Neutrophil (primary cell): ENCODE results near the gene GPR31.
"Not testable (repeated sequence)": the region's sequence is repeated elsewhere in the genome, so short reads cannot be mapped to it uniquely, and the experiment has no call there.

ENCODE experiments used
- H3K27ac ChIP-seq: fragments of 200-600 bp; sonication (generic); 2 replicates; pipeline ENCODE4 v1.5.1; 2016; ENCODE audit warnings: mild to moderate bottlenecking, moderate library complexity
- H3K27me3 ChIP-seq: fragments of 200-600 bp; sonication (generic); 2 replicates; pipeline ENCODE4 v1.6.0; 2016; ENCODE audit warnings: mild to moderate bottlenecking
- H3K36me3 ChIP-seq: fragments of 200-600 bp; sonication (generic); 2 replicates; pipeline ENCODE4 v1.5.1; 2017
- H3K4me1 ChIP-seq, 2 experiments: fragments of 200-600 bp in 1 of 2; sonication (generic) in 1 of 2; 1 replicate in 1 of 2; 2 replicates in 1 of 2; pipeline versions ENCODE4 v1.5.1 to v1.6.1; 2013 to 2016; ENCODE audit warnings: low read depth in 1 of 2, low read length in 1 of 2, mild to moderate bottlenecking in 1 of 2, moderate library complexity in 1 of 2; ENCODE audit not compliant: control insufficient read depth in 1 of 2, insufficient read depth in 1 of 2
- H3K4me3 ChIP-seq, 2 experiments: fragments of 200-600 bp in 1 of 2; sonication (generic) in 1 of 2; 1 replicate in 1 of 2; 2 replicates in 1 of 2; pipeline ENCODE4 v1.5.1; 2013 to 2016; ENCODE audit warnings: low read depth in 1 of 2, low read length in 1 of 2, mild to moderate bottlenecking in 1 of 2, moderate library complexity in 1 of 2
- H3K9me3 ChIP-seq: fragments of 200-600 bp; sonication (generic); 2 replicates; pipeline ENCODE4 v1.5.1; 2016

GPR31 gene

DNA sequence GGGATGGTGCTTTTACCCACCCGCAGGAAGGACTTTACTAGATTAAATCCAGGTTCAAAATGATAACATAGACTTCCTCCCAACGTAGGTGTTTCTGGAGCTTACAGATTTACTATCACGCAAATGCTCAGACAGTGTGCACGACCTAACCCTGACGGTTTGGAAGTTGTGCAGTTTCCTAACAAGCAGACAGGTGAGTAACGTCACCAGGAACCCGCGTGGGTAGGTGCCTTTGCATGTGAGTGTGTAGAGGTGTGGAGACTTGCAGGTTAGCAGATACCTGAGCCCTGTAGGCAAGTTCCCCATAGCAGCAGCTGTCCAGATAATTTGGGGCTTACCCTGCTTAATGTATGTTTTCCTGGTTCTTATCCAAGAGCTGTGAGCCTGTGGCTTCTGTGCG lies 29.5 kb upstream of the GPR31 start:
- not testable (repeated sequence) for H3K27ac ChIP-seq, H3K27me3 ChIP-seq, H3K9me3 ChIP-seq, H3K36me3 ChIP-seq, H3K4me3 ChIP-seq, H3K4me1 ChIP-seq

GRCh38 chr6:167185101-167185500 lies 27.3 kb upstream of the GPR31 start:
- not testable (repeated sequence) for H3K9me3 ChIP-seq, H3K4me1 ChIP-seq, H3K4me3 ChIP-seq, H3K27ac ChIP-seq, H3K27me3 ChIP-seq, H3K36me3 ChIP-seq

DNA sequence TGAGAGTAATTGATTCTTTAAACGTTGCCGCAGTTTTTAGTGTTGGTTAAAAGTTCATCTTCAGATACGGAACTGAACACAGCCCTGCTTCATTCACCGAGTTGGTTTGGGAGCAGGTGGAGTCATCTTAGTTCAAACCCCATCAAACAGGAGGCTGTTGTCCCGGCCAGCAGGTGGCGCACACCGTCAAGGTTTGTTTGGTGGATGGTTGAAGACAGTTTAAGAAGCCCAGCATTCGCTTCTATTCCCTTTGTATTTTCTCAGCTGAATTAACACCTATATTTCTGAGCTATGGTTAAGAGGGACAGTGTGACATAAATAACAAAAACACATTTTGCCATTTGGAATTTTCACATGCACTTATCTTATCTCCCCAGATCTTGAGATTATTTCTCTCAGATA lies 25.1 kb upstream of the GPR31 start:
- H3K27ac ChIP-seq, H3K9me3 ChIP-seq, H3K4me1 ChIP-seq, H3K4me3 ChIP-seq, H3K36me3 ChIP-seq, H3K27me3 ChIP-seq: not testable (repeated sequence)

DNA sequence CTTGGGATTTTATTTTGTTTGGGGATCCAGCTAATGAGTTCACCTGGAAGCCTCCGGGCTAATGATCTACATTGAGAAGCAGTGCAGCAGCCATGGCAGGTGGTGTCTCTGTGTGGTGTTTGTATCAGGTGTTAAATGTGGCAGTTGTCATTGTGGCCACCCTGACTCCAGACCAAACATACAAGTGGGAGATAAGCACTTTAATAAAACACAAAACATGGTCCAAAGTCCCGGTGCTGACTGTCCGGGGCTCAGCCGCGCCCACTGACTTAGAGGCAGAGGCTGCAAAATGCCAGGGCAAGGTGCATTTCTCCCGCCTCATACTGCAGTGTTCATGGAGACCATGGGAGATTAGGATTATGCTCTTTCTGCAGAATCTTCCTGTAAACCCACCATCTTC lies 23.6 kb upstream of the GPR31 start:
- not testable (repeated sequence) for H3K27ac ChIP-seq, H3K4me3 ChIP-seq, H3K9me3 ChIP-seq, H3K36me3 ChIP-seq, H3K27me3 ChIP-seq, H3K4me1 ChIP-seq

- not testable (repeated sequence) for H3K27me3 ChIP-seq, H3K9me3 ChIP-seq, H3K4me1 ChIP-seq, H3K4me3 ChIP-seq, H3K27ac ChIP-seq, H3K36me3 ChIP-seq
These were observed 22.3 kb upstream of the GPR31 start for GRCh38 chr6:167180086-167180485.

- not testable (repeated sequence) for H3K4me1 ChIP-seq, H3K9me3 ChIP-seq, H3K27me3 ChIP-seq, H3K36me3 ChIP-seq, H3K4me3 ChIP-seq, H3K27ac ChIP-seq
These were observed 21.3 kb upstream of the GPR31 start for GRCh38 chr6:167178896-167179655.

DNA sequence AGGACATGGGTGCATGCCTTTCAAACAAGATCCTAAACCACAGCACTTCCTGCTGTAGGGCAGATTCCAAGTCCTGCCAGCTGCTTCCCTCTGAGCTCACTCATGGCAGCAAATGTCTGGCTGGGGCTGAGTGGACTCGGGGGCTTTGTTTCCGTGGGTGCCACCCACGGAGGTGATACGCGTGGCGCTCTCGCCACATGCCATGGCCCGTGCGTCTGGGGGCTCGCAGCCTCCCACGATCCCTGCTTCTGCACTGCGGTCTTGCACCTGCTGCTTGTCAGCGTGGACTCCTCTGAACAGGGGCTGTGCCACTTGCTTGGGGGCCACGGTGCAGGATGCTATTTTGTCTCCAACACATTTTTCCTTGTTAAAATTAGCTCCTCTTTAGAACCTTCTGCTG lies 19.5 kb upstream of the GPR31 start:
- H3K36me3 ChIP-seq, H3K4me1 ChIP-seq, H3K4me3 ChIP-seq, H3K27ac ChIP-seq, H3K27me3 ChIP-seq, H3K9me3 ChIP-seq: not testable (repeated sequence)

GRCh38 chr6:167172011-167172410 lies 14.2 kb upstream of the GPR31 start:
- not testable (repeated sequence) for H3K9me3 ChIP-seq, H3K4me3 ChIP-seq, H3K27me3 ChIP-seq, H3K4me1 ChIP-seq, H3K36me3 ChIP-seq, H3K27ac ChIP-seq

DNA sequence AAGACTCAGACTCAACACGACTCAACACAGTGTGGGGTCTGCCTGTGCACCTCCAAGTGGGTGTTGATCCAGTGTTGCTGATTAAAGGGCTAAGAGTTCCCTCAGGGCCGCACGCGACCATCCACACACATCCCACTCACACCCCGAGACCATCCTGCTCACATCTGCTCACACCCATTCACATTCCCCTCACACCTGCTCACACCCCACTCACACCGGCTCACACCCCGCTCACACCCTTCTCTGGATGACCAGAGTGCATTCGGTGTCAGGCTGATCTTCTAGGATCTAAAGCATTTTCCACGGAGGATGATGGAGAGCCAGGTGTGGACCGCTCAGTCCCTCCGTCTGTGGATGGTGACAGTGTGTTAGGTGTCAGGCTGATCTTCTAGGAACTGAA lies 13.5 kb upstream of the GPR31 start:
- H3K36me3 ChIP-seq, H3K27ac ChIP-seq, H3K27me3 ChIP-seq, H3K4me3 ChIP-seq, H3K4me1 ChIP-seq, H3K9me3 ChIP-seq: not testable (repeated sequence)

DNA sequence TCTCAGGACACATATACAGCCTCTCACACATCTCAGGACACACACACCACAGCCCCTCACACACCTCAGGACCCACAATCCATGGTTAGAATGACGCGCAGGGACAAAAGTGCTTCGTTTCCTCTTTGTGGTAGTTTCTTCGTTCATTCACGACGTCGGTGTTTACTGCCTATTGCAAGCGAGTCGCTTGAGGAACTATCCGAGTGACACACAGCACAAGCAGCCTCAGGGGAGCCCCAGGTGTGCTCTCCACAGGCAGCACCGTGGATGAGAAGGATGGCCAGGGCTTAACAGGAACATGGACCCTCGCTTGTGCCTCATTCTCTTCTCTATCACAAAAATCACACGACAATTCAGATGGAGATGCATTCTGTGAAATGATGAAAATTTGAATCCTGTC lies 12.1 kb upstream of the GPR31 start:
- not testable (repeated sequence) for H3K4me3 ChIP-seq, H3K4me1 ChIP-seq, H3K9me3 ChIP-seq, H3K27ac ChIP-seq, H3K36me3 ChIP-seq, H3K27me3 ChIP-seq

GRCh38 chr6:167168296-167168695 lies 10.5 kb upstream of the GPR31 start:
- H3K27ac ChIP-seq, H3K9me3 ChIP-seq, H3K36me3 ChIP-seq, H3K4me3 ChIP-seq, H3K27me3 ChIP-seq, H3K4me1 ChIP-seq: not testable (repeated sequence)

- H3K27ac ChIP-seq, H3K27me3 ChIP-seq, H3K36me3 ChIP-seq, H3K9me3 ChIP-seq, H3K4me1 ChIP-seq, H3K4me3 ChIP-seq: not testable (repeated sequence)
These were observed 9.9 kb upstream of the GPR31 start for GRCh38 chr6:167167699-167168098.
